ENCODE data around the gene MARVELD1.

The MARVELD1 gene

DNA sequence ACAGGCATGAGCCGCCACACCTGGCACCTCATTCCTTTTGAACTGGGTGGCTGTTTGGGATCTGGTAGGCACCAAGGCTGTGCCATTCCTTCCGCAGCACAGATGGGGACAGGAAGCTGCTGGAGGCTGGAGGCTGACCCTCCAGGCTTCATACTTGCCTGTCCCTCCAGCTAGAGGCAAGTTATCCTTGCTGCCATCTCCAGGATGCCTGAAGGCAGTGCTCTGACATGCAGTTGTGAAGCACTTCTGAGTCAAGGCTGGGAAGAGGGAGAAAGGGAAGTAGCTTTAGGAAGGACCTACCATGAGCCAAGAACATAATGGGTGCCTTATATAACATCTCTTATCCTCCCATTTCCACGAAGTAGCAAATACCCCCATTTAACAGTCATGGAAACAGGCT, 9.5 kb downstream of the MARVELD1 start:
- DNase-seq: peak; percentile 41 to 49

DNA sequence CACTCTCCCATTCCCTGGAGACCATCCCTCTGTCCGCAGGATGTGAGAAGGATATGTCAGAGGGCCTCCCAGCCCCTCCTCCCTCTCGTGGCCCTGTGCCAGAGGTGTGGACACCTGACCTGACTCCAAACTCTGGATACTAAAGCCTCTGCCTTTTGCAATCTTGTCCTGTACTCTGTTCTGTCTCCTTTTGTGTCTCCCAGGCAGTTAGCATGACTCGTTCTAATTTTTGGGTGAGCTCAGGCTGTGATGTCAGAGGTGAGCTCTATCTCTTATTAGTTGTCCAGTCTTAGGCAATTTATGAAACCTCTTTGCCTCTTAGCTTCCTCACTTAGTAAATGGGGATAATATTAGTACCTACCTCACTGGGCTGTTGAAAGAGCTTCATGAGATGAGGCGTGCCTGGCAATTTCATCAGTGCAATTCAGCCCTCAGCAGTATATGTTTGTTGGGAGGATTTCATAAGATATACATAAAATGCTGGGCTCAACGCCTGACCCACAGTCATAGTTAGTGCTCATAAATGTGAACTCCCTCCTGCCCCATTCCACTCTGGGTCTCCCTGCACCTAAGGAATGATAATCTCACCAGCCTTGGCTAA, 10.9 kb downstream of the MARVELD1 start:
- peak; percentile 91 to 94 for DNase-seq

DNA sequence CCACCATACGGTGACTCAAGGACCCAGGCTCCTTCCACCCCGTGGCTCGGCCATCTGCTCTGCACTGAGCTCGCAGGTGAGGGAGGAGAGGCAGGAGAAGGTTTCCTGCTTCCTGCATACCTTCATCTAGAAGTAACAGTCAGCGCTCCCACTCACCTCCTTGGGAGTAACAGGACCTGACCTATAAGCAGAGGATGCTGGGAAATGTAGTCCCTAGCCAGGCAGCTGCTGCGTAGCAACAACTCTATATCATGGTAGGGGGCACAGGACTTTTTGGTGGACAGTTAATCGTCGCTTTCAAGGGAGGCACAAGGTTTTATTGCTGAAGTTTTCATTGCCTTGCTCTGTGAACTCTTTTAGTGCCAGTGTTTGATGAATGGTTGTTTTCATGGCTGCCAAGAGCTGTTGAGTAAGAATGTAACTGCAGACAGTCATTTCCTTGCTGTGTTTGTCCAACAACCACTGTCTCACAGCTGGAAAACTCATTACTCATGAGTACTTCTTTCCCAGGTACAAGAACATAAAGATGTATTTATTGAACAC, 13.2 kb downstream of the MARVELD1 start:
- DNase-seq: no peak

- DNase-seq: no peak
These were observed 15.5 kb downstream of the MARVELD1 start for GRCh38 chr10:97729014-97729413.

- peak; percentile 70 to 76 for DNase-seq
These were observed 18.0 kb downstream of the MARVELD1 start for GRCh38 chr10:97731346-97732051.

DNA sequence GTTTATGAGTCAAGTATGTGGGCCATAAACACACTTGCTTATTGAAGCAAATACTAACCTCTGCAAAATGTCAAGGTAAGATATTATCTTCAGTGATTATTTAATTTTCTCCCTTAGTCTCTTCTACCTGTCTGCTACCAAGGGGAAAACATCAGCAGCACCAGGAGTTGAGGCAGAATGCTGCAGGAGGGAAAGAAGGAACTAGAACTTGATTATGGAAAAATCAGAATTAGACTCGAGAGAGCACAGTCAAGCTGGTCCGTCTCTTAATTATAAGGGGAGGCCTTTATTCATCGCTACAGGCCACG, 18.5 kb downstream of the MARVELD1 start:
- DNase-seq: no peak

DNA sequence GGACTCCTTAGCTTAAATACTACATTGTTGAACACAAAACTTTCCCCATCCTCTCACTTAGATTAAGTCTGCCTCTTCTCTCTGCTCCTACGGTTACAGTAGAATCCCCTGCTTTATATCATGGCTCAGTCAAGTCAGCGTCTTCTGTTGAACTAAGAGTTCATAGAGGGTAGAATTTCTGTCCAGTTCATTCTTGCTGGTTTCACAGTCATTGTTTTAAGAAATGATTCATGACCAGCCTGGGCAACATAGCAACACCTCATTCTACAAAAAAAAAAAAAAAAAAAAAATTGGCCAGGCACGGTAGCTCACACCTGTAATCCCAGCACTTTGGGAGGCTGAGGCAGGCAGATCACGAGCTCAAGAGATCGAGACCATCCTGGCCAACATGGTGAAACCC, 19.7 kb downstream of the MARVELD1 start:
- no peak for DNase-seq

- no peak for DNase-seq
These were observed 20.5 kb downstream of the MARVELD1 start for GRCh38 chr10:97734021-97734420.

GRCh38 chr10:97736403-97736901, 22.9 kb downstream of the MARVELD1 start:
- no peak for DNase-seq

DNA sequence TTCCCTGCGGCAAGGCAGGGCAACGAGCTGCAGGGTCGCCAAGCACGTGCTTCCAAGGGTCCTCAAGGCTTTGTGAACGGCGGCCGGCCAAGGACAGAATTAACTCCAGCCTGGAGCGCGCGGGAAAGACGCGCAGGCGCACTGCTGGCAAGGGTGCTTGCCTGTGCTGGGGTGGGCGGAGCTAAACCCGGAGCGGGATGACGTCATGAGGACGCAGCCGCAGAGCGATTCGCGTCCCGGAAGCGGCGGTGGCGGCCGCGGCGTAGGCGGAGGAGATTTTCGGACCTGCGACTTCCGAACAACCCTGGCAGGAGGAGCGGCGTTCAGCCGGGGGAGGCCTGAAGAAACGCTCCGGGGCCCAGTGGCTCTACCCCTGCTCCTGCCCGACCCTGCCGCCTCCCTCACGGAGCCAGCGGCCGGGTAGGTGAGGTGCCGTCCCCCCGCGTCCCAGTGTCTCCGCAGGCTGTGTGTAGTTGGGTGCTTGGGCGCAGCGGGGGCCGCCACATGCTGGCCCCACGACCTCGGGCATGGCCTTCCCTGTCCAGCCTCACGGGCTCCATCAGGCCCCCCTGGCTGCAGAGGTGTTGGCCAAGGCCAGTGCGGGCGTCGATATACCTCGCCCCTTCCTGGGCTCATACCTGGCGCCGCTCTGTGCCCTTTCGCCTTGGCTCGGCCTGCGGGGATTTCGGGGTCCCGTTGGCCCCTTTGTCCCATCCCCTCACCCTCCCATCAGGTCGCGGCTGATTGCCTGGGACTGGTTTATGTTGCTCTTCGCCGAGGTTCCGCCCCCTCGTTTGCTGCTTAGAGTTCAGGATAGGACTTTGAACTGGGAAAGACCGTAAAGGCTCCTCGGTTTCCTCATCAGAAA, 23.6 kb downstream of the MARVELD1 start, which contains the start of gene ZFYVE27:
Gene ZFYVE27 (plus strand): TSS at position 227 of the 868 bp plus-strand sequence. CDS start 1,350 bp downstream, outside the sequence.
- peak; percentile 98 to 99 for DNase-seq

GRCh38 chr10:97737770-97738265, 24.3 kb downstream of the MARVELD1 start:
- no peak for DNase-seq

DNA sequence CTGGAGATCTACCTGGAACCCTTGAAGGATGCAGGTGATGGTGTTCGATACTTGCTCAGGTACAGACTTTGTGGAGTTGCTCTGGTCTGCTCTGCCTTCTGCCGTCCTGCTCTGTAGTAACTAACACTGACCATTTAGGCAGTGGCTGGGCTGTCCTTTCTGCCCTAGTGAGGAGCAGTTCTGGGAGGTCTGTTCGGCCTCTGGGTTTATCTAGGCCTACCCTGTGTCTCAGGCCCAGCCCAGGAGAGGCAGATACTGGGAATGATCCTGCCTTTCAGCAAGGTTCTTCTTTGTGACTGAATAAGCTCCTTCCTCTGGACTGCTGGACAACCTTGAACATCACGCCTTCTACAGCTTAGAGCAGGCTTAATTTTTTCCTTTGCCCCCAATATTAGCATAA, 25.1 kb downstream of the MARVELD1 start:
- no peak for DNase-seq

DNA sequence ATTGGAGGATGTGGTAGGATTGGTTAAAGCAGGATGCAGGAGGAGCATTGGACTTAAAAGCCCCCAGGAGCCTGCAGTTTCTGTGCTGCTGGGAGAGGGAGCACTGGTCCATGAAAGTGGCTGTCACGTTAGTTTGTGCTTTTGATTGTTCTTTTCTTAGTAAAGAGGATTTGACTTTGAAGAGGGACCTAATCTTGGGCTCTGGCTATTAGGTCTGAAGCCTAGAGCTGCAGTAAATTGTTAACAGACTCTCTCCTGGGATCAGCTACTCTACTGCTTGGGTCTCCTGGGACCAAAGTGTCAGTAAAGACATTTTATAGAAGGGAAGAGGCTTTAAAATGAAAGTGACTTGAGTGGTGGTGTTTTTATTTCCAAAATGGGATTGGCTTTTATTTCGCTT, 27.1 kb downstream of the MARVELD1 start:
- no peak for DNase-seq

DNA sequence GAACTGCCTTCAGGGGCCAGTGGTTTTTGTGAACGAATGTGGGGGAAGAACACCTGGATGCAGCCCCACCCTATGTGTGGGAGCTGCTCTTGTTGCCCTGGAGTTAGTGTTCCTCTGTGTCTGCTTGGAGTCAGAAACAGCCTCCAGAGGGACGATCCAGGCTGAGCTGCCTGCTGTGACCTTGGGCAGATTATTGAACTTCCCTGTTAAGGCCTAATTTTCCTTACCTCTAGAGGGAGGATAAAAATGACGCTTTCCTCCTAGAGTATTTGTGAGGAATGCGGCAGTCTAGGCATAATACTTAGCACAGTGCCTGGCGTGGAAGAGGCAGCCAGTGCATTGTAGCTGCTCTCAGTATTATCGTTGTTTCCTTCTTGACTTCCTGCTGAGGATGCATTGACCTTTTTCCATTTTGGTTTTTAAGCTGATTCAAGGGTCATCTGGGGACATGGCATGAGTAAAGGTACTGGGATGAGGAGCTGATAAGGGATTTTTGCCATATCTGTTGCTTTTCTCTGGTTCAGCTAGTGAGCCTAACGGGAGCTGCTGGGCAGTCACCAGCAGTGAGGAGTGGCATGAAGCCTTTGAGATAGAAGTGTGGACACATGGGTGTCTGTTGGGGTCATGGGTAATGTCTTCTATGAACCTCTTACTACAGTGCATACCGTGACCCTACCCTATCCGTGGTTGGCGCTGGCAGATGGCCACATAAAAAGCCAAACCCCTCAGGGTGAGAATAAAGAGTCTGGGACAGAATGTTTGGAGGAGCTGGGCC, 29.8 kb downstream of the MARVELD1 start:
- no peak for DNase-seq

- DNase-seq: no peak
These were observed 31.0 kb downstream of the MARVELD1 start for GRCh38 chr10:97744405-97745035.

DNA sequence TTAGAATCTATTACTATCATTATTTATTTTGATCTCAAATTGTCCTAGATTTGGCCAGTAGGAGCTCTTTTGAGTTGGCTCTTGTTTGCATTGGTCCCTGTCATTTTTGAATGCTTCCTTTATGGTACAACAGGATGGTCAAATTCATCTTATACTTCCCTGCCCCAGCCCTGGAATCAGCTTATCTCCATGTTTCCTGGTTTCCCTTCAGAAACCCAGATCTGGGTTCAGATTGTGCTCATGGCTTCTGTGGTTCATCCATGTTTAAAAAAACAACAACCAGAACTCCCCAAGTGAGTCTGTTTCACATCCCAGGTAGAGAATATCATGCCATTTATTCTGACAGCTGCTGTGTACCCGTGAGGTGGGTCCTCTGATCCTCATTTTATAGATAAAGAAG, 34.0 kb downstream of the MARVELD1 start:
- DNase-seq: no peak

- no peak for DNase-seq
These were observed 34.6 kb downstream of the MARVELD1 start for GRCh38 chr10:97748116-97748515.

DNA sequence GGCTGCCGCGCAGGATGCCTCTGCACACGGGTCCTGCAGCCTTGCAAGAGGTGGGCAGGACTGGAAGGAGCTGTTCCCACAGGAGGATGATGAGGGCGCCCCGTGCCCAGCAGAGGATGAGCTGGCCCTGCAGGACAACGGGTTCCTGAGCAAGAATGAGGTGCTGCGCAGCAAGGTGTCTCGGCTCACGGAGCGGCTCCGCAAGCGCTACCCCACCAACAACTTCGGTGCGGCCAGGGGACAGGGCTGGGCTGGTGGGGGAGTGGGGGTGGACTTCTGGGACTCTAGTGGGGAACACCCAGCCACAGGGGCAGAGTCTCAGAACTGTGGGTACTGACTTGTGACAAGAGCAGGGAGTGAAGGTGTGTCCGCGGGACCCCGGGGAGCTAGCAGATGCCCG, 39.4 kb downstream of the MARVELD1 start:
- no peak for DNase-seq

DNA sequence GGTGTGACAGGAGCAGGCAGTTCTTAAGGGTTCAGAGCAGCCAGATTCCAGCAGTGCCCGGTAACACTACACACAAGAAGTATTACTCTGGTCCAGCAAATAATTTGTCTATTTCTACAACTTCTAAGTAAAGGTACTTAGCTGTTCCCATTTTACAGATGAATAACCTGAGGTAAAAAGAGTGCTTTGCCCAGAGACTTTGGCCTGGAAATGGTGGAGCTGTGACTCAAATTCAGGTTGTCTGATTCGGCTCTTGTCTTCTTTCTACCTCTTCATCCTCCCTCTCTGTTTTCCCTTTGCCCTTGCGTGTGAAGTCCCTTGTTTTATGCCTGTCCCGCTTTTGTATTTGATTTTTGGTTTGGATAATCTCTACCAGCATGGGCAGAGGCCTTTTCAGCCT, 41.2 kb downstream of the MARVELD1 start:
- no peak for DNase-seq

DNA sequence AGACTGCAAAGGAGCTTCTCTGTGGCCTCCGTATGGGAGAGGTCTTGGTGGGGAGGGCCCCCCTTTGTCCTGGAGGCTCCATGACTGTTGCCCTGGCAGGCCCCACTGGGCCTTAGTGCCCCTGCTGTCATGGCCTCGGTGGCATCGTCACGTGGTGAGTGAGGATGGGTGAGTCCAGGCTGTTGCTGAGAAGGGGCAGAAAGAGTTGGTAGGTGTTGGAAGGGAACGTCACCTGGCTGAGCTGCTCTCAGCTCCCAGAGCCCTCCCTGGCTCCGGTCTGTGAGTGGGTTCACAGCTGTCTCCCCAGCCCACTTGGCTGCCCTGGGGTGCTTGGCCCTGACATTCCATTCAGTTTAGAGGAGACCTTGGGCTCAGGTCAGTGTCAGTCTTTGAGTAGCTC, 42.2 kb downstream of the MARVELD1 start:
- DNase-seq: no peak

GRCh38 chr10:97757471-97757870, 43.9 kb downstream of the MARVELD1 start:
- DNase-seq: no peak

All from inflammatory macrophage (primary cell).